HG02588 (cell line): ENCODE measurements around the gene SLC25A33.
"Not testable (repeated sequence)": the region's sequence is repeated elsewhere in the genome, so short reads cannot be mapped to it uniquely, and the experiment has no call there.

Experiments used
- ATAC-seq: cut with Tn5 transposase; IDR thresholded peaks from one replicate; pipeline ENCODE4 v1.9.1; 2021; ENCODE audit warnings: mild to moderate bottlenecking, moderate library complexity; ENCODE audit not compliant: unreplicated experiment

Gene SLC25A33, protein sequence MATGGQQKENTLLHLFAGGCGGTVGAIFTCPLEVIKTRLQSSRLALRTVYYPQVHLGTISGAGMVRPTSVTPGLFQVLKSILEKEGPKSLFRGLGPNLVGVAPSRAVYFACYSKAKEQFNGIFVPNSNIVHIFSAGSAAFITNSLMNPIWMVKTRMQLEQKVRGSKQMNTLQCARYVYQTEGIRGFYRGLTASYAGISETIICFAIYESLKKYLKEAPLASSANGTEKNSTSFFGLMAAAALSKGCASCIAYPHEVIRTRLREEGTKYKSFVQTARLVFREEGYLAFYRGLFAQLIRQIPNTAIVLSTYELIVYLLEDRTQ

DNA sequence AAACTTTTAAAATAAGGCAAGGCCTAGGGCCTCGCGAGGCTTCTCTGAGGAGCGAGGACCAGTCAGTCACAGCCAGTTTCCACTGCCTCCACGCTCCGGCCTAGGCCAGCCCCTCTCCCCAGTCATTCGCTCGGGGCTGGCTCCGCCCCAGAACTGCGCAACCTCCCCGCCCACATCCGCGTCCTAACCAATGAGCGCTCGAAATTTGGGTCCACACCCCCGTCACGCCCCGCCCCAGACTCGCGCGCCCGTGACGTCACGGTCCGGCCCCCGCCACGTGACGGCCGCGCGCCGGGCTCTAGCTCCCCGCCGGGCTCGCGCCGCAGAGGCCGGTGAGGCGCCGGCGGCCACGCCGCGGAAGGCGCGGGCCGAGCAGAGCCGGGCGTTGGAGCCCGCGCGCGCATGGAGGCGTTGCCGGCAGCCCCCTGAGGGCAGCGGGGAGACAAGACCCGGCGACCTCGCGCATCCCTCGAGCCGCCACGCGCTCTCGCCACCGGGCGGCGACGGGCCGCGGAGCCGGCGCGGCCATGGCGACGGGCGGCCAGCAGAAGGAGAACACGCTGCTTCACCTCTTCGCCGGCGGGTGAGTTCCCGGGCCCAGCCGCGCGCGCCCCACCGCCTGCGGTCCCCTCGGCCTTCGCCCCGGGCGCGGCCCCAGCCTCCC is at the start of gene SLC25A33:
SLC25A33 (plus strand) TSS at position 301 of the 664 bp plus-strand sequence; CDS start at position 528, 227 bp downstream.
- peak; percentile 87 for ATAC-seq

DNA sequence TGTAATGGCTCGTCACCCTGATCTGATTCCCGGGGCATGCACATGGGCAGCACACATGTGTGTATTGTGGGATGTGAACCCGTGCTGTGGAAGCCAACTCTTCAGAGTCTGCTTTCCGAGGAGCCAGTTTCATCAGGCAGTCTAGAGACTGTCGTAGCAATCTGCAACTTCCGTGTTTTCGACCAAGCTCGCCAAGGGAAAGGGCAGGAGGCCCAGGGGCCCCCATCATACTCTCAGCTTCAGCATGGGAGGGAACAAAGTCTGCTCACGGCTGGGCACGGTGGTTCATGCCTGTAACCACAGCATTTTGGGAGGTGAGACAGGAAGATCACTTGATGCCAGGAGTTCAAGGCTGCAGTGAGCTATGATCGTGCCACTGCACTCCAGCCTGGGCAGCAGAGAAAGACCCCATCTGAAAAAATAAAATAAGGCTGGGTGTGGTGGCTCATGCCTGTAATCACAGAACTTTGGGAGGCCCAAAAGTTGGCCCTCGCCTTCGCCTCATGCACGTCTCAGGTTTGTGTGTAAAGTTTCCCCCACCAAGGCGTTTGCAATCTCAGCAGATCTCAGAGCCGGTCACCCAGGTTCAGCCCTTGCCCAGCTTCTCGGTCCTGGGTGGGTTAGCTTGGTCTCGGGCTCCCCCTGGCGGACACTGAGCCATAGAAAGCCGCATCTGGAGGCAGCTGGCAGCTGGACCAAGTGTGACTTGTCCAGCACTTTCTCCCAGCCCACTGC is 48.5 kb upstream of the SLC25A33 start:
- no peak for ATAC-seq

DNA sequence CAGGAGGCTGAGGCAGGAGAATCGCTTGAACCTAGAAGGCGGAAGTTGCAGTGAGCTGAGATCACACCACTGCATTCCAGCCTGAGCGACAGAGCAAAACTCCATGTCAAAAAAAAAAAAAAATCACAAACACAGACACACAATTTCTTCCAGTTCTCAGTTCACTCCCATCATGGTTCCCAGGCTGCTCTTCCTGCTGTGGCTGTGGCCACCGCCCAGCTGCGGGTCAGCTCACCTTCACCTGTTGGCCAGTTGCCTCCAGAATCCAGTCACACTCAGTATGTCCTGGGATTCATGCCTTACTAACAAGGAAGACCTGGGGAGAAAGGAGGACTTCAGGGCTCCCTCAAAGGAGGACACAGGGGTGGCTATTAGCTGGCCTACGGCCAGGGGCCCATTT is 45.9 kb upstream of the SLC25A33 start:
- ATAC-seq, result no peak

DNA sequence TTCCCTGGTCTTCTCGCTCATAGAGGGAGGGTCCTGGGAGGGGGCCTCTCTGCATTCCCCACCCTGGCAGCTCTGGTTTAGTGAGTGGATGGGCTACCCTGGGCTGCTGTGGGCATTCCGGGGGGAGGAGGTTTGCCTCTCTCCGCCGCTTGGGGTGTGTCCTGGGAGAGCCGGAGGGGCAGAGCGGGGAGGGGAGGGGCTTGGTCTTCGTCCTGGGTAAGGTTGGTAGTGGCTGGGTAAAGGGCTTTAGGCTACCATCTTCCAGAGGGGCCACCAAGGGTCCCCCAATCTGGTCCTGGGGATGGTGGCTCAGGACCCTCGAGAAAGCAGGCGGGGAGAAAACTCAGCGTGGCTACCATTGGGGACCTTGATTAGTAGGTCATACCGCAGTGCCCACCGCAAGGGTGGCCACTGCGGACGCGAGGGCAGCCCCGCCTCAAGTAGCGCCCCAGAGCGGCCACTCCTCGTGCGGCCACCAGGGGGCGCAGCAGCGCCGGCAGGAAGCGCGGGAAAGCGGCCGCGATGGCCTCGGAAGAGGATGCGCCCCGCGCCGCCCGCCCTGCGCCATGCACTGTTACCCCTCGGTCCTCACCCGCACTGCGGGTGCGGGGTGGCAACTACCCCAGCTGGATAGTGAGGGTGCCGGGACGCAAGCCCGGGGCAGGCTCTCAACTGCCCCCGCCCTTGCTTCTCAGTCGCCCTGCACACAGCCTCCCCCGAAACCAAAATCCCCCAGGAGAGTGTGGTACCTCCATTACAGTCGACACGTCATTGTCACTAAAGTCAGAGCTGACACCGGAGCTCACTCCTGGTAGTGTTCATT is 44.1 kb upstream of the SLC25A33 start:
- ATAC-seq, result no peak

DNA sequence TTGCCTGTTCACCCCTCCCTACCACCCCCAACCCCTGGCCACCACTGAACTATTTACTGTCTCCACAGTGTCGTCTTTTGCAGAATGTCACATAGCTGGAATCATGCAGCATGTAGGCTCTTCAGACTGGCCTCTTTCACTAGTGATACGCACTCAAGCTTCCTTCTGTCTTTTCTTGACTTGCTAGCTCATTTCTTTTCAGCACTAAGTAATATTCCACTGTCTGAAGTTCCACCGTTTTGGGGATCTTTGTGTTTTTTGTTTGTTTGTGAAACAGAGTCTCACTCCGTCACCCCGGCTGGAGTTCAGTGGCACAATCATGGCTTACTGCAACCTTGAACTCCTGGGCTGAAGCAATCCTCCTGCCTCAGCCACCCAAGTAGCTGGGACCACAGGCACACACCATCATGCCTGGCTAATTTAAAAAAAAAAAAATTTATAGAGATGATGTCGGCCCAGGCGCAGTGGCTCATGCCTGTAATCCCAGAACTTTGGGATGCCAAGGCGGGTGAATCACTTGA is 43.4 kb upstream of the SLC25A33 start:
- no peak for ATAC-seq

DNA sequence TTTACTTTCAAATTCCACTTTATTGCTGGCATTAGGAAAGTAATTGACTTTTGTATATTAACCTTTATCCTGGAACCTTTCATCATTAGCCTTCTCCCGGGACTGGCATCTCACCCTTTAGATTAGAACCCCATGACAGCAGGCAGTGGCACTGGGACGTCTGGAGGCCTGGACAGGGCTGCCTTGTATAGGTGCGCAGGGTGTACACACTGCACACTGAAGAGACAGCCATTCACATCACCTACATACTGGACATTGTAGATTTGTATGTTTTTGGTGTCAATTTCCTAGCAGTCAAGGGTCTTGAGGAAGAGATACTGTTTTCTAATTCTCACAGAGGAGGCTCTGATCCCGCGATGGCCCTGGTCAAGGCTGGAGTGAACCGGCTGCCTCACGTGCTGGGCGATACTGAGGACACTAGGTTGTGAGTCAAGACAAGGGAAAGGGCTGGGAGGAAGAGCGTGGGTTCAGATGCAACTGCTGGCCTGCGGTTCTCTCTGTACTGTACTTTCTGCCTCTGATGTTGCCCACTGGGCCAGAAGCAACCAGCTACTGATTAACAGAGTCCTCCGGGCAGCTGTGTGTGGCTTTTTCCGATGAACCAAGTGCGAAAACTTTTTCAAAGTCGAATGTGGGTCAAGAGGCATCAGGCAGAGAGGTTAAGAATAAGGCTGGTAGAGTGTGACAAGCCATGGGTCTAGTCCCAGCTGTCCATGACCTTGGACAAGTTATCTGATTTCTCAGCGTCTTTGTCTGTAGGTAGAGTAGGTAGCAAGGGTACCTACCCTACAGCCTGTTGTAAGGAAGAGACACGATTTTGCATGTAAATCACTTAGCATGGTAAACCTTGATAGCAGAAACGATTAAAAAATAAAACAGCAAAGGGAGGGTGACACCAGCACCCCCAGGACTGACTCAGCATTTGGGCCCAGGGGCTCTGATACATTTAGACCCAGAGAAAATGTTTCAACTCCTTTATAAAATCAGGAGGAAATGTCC is 38.2 kb upstream of the SLC25A33 start:
- ATAC-seq, result no peak

DNA sequence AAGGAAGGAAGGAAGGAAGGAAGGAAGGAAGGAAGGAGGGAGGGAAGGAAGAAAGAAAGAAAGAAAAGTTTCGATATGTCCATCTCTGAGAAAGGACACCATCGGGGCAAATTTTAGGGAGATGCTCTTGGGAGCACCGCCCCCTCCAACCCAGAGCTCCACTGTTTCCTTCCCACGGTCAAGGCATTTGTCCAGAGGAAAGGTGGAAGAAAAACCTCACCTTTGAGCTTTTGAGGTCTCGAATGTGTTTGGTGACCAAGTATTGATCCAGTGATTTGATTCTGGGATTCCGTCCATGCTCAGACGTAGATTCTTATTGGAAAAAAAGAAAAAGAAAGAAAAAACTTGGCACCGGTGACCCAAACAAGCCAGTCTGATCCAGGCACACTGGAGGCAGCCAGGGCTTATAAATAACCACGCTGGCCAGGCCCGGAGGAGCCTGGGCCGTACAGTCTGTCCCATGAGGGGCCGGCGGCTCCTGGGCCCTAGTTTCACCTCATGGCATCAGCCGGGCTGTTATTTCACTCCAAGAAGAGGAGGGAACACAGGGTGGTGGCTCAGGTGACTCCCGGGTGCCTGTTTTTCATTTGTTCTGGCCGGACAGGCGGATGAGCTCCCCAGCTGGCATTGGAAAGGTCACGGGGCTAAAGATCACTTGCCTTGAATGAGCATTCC is 36.1 kb upstream of the SLC25A33 start:
- ATAC-seq, result no peak

DNA sequence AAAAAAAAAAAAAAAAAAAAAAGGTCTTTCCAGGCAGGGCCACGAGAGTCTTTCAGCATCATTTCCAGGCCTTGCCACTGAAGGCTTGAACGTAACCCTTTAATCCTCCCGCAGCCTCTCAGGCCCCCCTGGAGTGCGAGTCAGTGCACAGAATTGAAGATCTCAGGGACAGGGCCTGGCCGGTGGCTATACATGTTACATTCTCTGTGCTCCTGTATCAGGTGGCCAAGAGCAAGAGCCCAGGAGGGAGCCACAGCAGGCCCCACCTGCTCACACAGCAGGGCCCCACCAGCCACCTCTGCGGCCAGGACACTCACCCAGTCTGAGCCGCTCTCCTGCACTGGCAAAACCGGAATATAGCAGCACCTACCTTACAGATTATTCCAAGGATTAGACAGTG is 34.1 kb upstream of the SLC25A33 start:
- ATAC-seq, result no peak

DNA sequence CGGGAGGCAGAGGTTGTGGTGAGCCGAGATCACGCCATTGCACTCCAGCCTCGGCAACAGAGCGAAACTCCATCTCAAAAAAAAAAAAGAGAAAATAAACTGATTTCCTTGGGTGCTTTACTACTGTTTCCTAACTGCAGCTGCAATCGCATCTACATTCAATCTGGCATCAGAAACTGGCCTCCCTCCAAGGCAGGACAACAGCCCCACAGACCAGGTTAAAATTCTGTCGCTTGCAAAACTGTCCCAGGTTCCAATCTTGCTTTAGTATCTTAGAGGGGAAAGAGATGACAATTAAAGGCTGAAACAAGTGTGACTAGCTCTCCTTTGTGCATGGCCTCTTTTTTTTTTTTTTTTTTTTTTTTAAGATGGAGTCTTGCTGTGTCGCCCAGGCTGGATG is 32.4 kb upstream of the SLC25A33 start:
- ATAC-seq, result no peak

DNA sequence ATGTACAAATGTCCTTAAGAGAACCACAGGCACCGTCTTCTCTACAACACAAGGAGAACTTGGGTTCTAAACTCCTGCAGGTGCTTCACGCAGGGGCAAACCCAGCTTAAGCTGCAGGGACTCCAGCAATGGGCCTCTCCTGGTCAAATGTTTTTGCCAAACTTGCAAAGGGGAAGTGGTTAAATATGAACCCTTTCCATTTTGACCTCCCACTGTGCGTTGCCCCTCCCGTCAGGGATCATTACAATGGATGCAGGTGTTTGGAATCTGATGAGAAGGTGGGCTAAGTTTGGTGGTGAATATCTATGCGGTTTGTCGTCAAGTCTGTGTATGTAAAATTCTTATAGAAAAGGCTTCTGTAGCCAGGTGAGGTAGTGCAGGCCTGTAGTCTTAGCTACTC is 29.1 kb upstream of the SLC25A33 start:
- no peak for ATAC-seq

DNA sequence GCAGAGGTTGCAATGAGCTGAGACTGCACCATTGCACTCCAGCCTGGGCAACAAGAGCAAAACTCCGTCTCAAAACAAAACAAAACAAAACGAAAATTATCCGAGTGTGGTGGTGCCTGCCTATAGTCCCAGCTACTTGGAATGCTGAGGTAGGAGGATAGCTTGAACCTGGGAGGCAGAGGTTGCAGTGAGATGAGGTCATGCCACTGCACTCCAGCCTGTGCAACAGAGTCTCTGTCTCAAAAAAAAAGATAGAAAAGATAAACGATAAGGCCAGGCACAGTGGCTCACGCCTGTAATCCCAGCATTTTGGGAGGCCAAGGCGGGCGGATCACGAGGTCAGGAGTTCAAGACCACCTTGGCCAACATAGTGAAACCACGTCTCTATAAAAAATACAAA is 23.7 kb upstream of the SLC25A33 start:
- not testable (repeated sequence) for ATAC-seq

DNA sequence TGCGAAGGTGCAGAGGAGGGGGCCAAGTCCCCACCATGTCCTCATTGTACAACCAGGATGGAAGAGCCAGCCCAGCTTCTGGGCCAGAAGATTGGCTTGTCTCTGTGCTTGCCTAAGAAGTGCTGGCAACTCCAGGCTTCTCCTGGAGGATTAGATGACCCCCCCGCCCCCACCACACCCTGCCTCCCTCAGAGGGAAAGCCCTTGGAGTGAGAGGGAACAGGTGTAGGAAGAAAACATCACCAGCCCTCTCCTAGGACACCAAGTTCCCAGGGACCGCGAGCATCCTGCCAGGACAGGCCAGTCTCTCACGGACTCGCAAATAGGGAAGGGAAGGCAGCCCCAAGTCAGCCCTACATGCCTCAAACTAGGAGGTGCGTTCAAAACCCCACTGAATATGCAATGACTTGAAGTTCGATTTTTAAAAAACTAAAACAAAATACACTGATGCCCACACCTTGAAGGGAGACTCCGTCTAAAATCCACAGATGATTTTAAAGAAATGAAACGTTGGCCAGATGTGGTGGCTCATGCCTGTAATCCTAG is 20.7 kb upstream of the SLC25A33 start:
- no peak for ATAC-seq

DNA sequence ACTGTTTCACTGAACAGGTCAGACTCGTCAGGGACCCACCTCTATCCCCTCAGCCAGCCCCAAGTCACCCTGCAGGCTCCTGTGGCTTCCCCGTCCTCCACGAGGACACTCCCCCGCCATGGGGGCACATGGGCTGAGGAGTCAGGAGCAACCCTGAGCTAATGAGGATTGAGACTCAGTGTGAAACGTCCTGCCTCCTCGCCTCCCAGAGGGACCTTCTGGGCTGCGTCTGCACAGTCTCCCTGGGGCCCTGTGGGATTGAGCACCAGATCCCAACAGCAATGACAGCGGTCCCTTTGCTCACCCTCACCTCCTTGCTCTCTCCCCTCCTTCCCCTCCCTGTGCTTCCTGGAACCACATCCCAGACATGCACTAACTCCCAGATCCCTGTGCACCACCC is 18.9 kb upstream of the SLC25A33 start:
- no peak for ATAC-seq

DNA sequence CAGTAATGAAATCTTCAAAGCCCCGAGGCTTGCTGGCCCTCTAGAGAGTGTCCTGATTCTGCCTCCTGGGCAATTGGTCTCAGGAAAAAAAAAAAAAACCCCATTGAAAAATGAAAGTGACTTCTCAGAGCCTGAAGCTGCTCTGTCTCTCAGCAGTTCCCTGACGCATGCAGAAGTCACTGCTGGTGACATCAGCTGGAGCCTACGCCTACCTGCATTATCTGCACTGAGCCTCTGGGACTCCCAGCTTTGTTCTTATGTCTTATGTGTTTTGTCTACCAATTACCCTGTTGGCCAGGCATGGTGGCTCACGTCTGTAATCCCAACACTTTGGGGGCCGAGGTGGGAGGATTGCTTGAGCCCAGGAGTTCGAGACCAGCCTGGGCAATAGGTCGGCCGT is 10.1 kb upstream of the SLC25A33 start:
- no peak for ATAC-seq

DNA sequence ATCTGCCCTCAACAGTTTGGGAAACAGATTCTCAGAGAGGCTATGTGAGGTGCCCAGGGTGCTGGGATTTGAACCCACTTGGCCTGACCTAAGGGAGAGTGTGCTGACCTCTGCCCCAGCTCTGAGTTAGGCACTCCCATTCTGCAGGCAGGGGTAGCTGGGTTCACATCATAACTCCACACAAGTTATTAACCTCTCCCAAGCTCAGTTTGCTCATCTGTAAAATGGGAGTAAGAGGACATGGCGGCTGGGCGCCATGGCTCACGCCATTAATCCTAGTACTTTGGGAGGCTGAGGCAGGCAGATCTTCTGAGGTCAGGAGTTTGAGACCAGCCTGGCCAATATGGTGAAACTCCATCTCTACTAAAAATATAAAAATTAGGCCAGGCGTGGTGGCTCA is 8.9 kb upstream of the SLC25A33 start:
- ATAC-seq, result no peak

DNA sequence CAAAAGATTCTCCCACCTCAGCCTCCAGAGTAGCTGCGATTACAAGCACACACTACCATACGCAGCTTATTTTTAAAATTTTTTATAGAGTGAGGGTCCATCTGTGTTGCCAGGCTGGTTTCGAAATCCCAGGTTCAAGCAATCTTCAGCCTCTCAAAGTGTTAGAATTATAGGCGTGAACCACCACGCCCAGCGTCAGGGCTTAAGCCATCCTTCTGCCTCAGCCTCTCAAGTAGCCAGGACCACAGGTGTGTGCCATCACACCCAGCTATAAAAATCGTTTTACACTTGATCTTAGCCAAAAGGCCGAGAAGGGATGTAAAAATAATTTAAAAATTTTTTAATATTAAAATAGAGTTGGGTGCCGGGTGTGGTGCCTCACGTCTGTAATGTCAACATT is 4.3 kb upstream of the SLC25A33 start:
- no peak for ATAC-seq

DNA sequence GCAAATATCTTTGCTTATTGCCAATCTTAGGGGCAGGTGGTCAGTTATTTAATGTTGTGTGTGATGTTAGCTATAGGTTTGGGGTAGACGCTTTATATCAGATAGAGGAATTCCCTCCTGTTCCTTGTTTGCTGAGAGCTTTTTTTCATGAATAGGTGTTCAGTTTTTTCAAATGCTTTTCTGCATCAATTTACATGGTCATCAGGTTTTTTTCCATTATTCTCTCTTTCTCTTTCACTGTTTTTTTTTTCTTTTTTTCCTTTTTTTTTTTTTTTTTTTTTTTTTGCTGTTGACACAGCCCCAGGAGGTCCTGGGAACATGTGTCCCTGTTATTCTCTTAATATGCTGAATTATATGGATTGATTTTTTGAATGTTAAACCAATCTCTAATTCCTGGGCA is 3.0 kb upstream of the SLC25A33 start:
- no peak for ATAC-seq

DNA sequence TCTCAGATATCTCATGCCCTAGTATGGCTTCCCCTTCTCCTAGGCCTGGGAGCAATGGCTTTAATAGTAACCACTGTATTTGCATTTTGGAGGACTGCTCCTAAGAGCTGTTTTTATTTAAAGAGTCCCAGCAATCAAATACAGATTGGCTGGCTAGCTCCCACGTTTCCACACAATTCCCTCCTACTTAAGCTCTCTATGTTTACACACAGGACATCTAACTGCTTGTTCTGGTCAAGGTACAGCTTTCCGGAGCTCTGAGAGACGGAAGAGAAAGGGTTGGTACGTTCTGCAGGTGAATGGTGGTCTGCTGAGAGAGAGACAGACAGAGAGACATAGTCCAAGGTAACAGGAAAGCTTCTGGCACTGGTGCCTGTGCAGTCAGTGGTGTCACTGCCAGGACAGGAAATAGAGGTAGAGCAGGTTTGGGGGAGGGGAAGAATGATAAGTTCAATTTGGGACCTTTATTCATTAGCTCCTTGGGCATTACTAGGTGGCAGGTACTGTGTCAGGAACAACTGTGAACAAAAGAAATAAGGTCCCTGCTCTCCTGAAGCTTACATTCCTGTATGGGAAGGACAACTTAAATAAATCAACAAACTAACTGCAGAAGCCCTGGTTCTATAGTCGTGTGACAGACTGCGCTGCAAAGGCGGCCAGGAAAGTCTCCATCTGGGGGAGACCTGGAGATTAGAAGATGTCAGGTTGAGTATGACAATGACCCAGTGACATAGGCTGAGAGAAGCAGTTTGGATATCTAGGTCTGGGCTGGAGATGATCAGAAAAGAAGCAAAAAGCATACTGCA is 1.2 kb upstream of the SLC25A33 start:
- no peak for ATAC-seq
